A673 (cell line): ENCODE data around the gene THOC2. TPM values are rescaled to one million over a fixed set of nuclear protein-coding genes. Genes with fewer than 3 reads are reported as not detected.
"Not testable (repeated sequence)": the region's sequence is repeated elsewhere in the genome, so short reads cannot be mapped to it uniquely, and the experiment has no call there.

Source experiments
- BruUV-seq: library from RNA; stranded (reverse); fragments of 400-500 nt; replicated peaks from 2 replicates; lab custom pipeline; 2021; lab: Mats Ljungman, UMichigan
- CTCF ChIA-PET: fragments of 300-600 bp; sonication (Branson Sonifier 250); formaldehyde crosslinking; loops from one replicate; lab custom pipeline; 2022; ENCODE audit warnings: antibody characterized with exemption; lab: Charles Lee
- POLR2A ChIA-PET: fragments of 300-600 bp; sonication (Branson Sonifier 250); formaldehyde crosslinking; loops from one replicate; lab custom pipeline; 2022; ENCODE audit warnings: antibody characterized with exemption; ENCODE audit not compliant: low non-redundant PET; lab: Charles Lee
- DNase-seq: peaks from one replicate; pipeline ENCODE4 v3.0.0-alpha.2; 2015; ENCODE audit warnings: low spot score
- H3K27ac ChIP-seq: fragments of 200-600 bp; sonication (generic); 2 replicates; pipeline ENCODE4 v1.5.1; 2016; ENCODE audit warnings: mixed run types, low read depth, mild to moderate bottlenecking, mixed read lengths, antibody characterized with exemption, low read length; ENCODE audit not compliant: poor library complexity, severe bottlenecking
- H3K27me3 ChIP-seq: fragments of 200-600 bp; sonication (generic); replicated peaks from 2 replicates; pipeline ENCODE4 v1.6.1; 2017; ENCODE audit warnings: mixed run types, low read depth, mild to moderate bottlenecking, mixed read lengths, antibody characterized with exemption, low read length; ENCODE audit not compliant: insufficient read depth, poor library complexity
- H3K36me3 ChIP-seq: fragments of 200-600 bp; sonication (generic); 2 replicates; pipeline ENCODE4 v1.6.1; 2016; ENCODE audit warnings: mixed run types, mild to moderate bottlenecking, mixed read lengths, antibody characterized with exemption, low read length; ENCODE audit not compliant: insufficient read depth, poor library complexity, severe bottlenecking
- H3K4me1 ChIP-seq: fragments of 200-600 bp; sonication (generic); 2 replicates; pipeline ENCODE4 v1.6.1; 2017; ENCODE audit warnings: mixed run types, mild to moderate bottlenecking, mixed read lengths, antibody characterized with exemption, low read length; ENCODE audit not compliant: insufficient read depth, poor library complexity, severe bottlenecking
- H3K4me3 ChIP-seq: fragments of 200-600 bp; sonication (generic); 2 replicates; pipeline ENCODE4 v1.5.1; 2016; ENCODE audit warnings: low read depth, mixed run types, mild to moderate bottlenecking, mixed read lengths, low read length; ENCODE audit not compliant: poor library complexity, severe bottlenecking
- H3K9me3 ChIP-seq: fragments of 200-600 bp; sonication (generic); 2 replicates; pipeline ENCODE4 v1.6.1; 2016; ENCODE audit warnings: mixed run types, low read depth, mild to moderate bottlenecking, mixed read lengths, antibody characterized with exemption, low read length; ENCODE audit not compliant: poor library complexity, severe bottlenecking
- CTCF ChIP-seq: fragments of 300-800, 200-600 bp; sonication (generic); conservative IDR thresholded peaks from 2 replicates; pipeline ENCODE4 v1.5.1; 2017; ENCODE audit warnings: low read depth, mild to moderate bottlenecking, antibody characterized with exemption, low read length, moderate library complexity, mixed read lengths
- EZH2 ChIP-seq: fragments of 200-600 bp; sonication (generic); IDR thresholded peaks from 2 replicates; pipeline ENCODE4 v1.6.1; 2017; ENCODE audit warnings: borderline replicate concordance, low read depth, mild to moderate bottlenecking, mixed read lengths, antibody characterized with exemption, low read length; ENCODE audit not compliant: poor library complexity, severe bottlenecking
- intact Hi-C: fragments of 100-400 bp; cut with micrococcal nuclease; formaldehyde crosslinking; loops from one replicate; pipeline ENCODE4 v1.10.0; 2022; ENCODE audit not compliant: unreplicated experiment
- total RNA-seq: library from RNA; stranded (reverse); gene quantifications from 2 replicates; pipeline ENCODE4 v1.2.3, GENCODE V29; 2021

THOC2 gene
- total RNA-seq, 1 experiment from 2014 or later = 103 TPM

GRCh38 chrX:123728016-123728415, 4.8 kb downstream of the THOC2 start:
- no peak overlapping the region for H3K4me3 ChIP-seq
- CTCF ChIA-PET = no interaction called here
- no TSS peak for BruUV-seq
- H3K36me3 ChIP-seq = no peaks in the 10 kb centered on the region
- no peaks in the 10 kb centered on the region for H3K9me3 ChIP-seq
- no peak for TF ChIP-seq CTCF
- no peak for TF ChIP-seq EZH2
- no peak overlapping the region for H3K27ac ChIP-seq
- H3K4me1 ChIP-seq = peaks cover 6% of the 10 kb centered on the region
- intact Hi-C loops = no loop called here
- DNase-seq = no peak
- POLR2A ChIA-PET = no interaction called here
- H3K27me3 ChIP-seq = no peaks in the 10 kb centered on the region

DNA sequence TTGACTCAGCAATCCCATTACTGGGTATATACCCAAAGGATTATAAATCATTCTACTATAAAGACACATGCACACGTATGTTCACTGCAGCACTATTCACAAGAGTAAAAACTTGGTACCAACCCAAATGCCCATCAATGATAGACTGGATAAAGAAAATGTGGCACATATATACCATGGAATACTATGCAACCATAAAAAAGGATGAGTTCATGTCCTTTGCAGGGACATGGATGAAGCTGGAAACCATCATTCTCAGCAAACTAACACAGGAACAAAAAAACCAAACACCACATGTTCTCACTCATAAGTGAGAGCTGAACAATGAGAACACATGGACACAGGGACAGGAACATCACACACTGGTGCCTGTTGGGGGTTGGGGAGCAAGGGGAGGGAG, 10.7 kb downstream of the THOC2 start:
- H3K27me3 ChIP-seq, H3K27ac ChIP-seq, CTCF ChIA-PET, POLR2A ChIA-PET, H3K9me3 ChIP-seq, intact Hi-C loops, H3K36me3 ChIP-seq, H3K4me1 ChIP-seq, DNase-seq, BruUV-seq, H3K4me3 ChIP-seq: not testable (repeated sequence)

- BruUV-seq = no TSS peak
- POLR2A ChIA-PET = no interaction called here
- CTCF ChIA-PET = no interaction called here
- H3K27ac ChIP-seq = no peak overlapping the region
- DNase-seq = no peak
- no peaks in the 10 kb centered on the region for H3K36me3 ChIP-seq
- TF ChIP-seq EZH2 (no peak), CTCF (no peak)
- H3K9me3 ChIP-seq = no peaks in the 10 kb centered on the region
- intact Hi-C loops = no loop called here
- no peak overlapping the region for H3K4me3 ChIP-seq
- H3K4me1 ChIP-seq = no peaks in the 10 kb centered on the region
- no peaks in the 10 kb centered on the region for H3K27me3 ChIP-seq
Observed at GRCh38 chrX:123720486-123720885, 12.4 kb downstream of the THOC2 start.

DNA sequence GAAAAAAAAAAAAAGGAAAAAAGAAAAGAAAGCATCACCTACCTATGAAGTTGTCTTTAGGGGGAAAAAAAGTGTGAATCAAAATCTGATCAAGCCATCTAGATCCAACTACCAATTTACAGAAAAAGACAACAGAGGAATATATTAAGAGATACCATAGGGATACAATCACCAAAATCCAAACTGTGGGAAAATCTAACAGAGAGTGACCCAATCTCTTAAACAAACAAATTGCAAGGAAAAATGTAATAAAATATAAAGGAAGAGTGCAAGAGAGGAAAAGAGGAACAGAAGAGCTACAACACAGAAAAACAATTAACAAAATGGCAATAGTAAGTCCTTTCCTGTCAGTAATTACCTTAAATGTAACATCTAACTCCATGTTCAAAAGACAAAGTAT, 19.0 kb downstream of the THOC2 start:
- Histone ChIP-seq H3K27me3 (no peaks in the 10 kb centered on the region), H3K4me1 (no peaks in the 10 kb centered on the region), H3K4me3 (no peak overlapping the region), H3K27ac (no peak overlapping the region), H3K36me3 (no peaks in the 10 kb centered on the region), H3K9me3 (no peaks in the 10 kb centered on the region)
- no peak for TF ChIP-seq EZH2
- TF ChIP-seq CTCF = no peak
- intact Hi-C loops = loop anchor here (10.0 kb wide), 1 partner anchor 59 kb away; no protein-coding TSS in a partner anchor
- no TSS peak for BruUV-seq
- DNase-seq = no peak
- ChIA-PET POLR2A (no interaction called here), CTCF (no interaction called here)
